Stimulated activated CD4-positive, alpha-beta T cell treated with anti-CD3 and anti-CD28 coated beads, Interleukin-4, amount 100 ng/mL, for 48 hours (primary cell): ENCODE measurements around the gene TMEM30B.

Experiments used
- DNase-seq, 2 donors: peaks; one replicate each; pipeline ENCODE4 v3.0.0-alpha.2; 2020; ENCODE audit warnings: low read depth in 2 of 2

Gene TMEM30B

DNA sequence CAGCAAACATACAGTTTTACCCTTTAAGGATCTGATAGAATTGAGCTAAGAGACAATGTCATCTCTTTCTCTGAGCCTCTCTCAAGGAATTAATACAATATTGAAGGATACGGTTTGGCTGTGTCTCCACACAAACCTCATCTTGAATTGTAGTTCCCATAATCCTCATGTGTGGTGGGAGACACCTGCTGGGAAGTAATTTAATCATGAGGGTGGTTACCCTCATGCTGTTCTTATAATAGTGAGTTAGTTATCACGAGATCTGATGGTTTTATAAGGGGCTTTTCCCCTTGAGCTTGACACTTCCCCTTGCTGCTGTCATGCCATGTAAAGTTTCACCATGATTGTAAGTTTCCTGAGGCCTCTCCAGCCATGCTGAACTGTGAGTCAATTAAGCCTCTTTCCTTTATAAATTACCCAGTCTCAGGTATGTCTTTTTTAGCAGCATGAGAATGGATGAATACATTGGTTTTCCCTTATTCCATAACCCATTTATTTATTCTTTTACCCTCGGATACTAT lies 47.6 kb downstream of the TMEM30B start:
- DNase-seq = no peak

- no peak for DNase-seq
Measured at GRCh38 chr14:61231810-61232209, 49.3 kb downstream of the TMEM30B start.

DNA sequence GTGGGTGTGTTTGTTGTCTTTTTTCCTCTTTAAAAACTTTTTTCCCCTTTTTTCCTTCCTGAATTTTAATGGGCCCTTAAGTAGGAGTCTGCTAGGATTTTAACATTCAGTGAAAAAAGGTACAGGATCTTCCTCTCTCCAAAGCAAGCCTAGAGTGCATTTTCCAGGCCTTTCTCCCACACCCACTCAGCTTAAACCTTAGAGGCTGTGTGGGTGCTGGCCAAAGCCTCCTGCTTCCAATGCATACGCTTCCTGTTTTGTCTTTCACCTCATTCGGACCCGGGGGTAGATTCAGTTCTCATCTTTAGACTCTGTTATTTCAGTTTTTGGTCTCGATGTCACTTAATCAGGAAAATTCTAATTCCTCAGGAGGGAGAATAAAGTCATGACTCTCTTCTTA lies 51.2 kb downstream of the TMEM30B start:
- DNase-seq = no peak

- DNase-seq = no peak
Measured at GRCh38 chr14:61229475-61229888, 51.7 kb downstream of the TMEM30B start.

GRCh38 chr14:61227884-61228591 lies 53.1 kb downstream of the TMEM30B start:
- DNase-seq = no peak
